ENCODE measurements around the gene NXPE2.
"Not testable (repeated sequence)": the region's sequence is repeated elsewhere in the genome, so short reads cannot be mapped to it uniquely, and the experiment has no call there.

Gene NXPE2

GRCh38 chr11:114678125-114679036 is at the start of gene NXPE2:
TSS of gene NXPE2 (plus strand) at chr11:114678527. CDS start at chr11:114678576, 49 bp downstream.
- DNase-seq: no peak

GRCh38 chr11:114631445-114631965 is 46.8 kb upstream of the NXPE2 start:
- DNase-seq: not testable (repeated sequence)

GRCh38 chr11:114639440-114639839 is 38.9 kb upstream of the NXPE2 start:
- not testable (repeated sequence) for DNase-seq

- no peak for DNase-seq
These were observed 27.7 kb upstream of the NXPE2 start for GRCh38 chr11:114650661-114651060.

GRCh38 chr11:114651145-114651718 is 27.1 kb upstream of the NXPE2 start:
- no peak for DNase-seq

GRCh38 chr11:114653148-114653547 is 25.2 kb upstream of the NXPE2 start:
- no peak for DNase-seq

GRCh38 chr11:114664641-114665040 is 13.7 kb upstream of the NXPE2 start:
- no peak for DNase-seq

GRCh38 chr11:114666760-114667159 is 11.6 kb upstream of the NXPE2 start:
- DNase-seq: no peak

- DNase-seq: no peak
These were observed 10.2 kb upstream of the NXPE2 start for GRCh38 chr11:114668109-114668508.

GRCh38 chr11:114673661-114674060 is 4.7 kb upstream of the NXPE2 start:
- no peak for DNase-seq

- DNase-seq: no peak
These were observed 1.2 kb downstream of the NXPE2 start for GRCh38 chr11:114679505-114679904.

GRCh38 chr11:114683007-114683406 is 4.7 kb downstream of the NXPE2 start:
- no peak for DNase-seq

GRCh38 chr11:114684636-114685035 is 6.3 kb downstream of the NXPE2 start:
- no peak for DNase-seq

GRCh38 chr11:114685097-114685496 is 6.8 kb downstream of the NXPE2 start:
- DNase-seq: no peak

GRCh38 chr11:114705280-114706024 is 27.1 kb downstream of the NXPE2 start:
- DNase-seq: no peak

GRCh38 chr11:114709960-114710359 is 31.6 kb downstream of the NXPE2 start:
- no peak for DNase-seq

GRCh38 chr11:114713756-114714155 is 35.4 kb downstream of the NXPE2 start:
- DNase-seq: no peak

GRCh38 chr11:114719562-114719961 is 41.2 kb downstream of the NXPE2 start:
- DNase-seq: no peak

GRCh38 chr11:114724916-114725524 is 46.7 kb downstream of the NXPE2 start:
- DNase-seq: no peak

GRCh38 chr11:114725623-114726022 is 47.3 kb downstream of the NXPE2 start:
- no peak for DNase-seq

GRCh38 chr11:114736806-114737205 is 58.5 kb downstream of the NXPE2 start:
- DNase-seq: no peak

GRCh38 chr11:114738954-114739353 is 60.6 kb downstream of the NXPE2 start:
- peak; percentile 70 for DNase-seq

GRCh38 chr11:114745150-114745671 is 66.9 kb downstream of the NXPE2 start:
- no peak for DNase-seq

Data from activated effector memory CD4-positive, alpha-beta T cell treated with anti-CD3 and anti-CD28 coated beads, Interleukin-2, amount 50 U/mL, for 16 hours (primary cell).